Measurements from ENCODE around the gene ZFP92.
A peak's percentile ranks its signal among the peaks of the same experiment; 100 is the strongest.

Gene ZFP92

DNA sequence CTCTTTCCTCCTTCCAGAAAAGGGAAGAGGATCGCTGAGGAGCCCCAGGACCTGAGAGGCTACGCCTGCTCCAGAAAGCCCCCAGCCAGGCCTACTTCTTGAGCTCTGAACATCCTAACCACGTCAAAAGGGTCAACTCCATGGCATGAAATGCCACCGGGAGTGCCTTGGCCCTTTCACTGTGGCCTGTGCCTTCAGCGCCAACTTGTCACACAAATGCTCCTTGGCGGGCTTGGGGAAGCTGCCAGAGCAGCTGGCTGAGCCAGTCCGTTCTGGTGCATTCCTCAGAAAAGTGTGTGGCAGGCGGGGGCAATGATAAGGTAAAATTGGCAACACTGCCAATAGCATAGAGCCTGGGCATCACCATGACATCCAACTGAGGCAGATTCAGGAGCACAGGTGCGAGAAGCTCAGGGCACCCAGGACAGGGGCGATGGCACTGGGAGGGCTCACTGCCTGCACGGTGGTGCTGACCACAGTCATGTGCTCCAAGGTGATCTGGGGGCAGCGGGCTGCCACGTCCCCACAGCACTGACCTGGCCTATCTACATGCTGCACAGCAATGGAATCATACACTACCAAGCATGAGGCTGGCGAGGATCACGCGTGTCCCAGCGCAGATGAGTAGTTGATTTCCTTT lies 46.7 kb downstream of the ZFP92 start:
- no peak for DNase-seq

DNA sequence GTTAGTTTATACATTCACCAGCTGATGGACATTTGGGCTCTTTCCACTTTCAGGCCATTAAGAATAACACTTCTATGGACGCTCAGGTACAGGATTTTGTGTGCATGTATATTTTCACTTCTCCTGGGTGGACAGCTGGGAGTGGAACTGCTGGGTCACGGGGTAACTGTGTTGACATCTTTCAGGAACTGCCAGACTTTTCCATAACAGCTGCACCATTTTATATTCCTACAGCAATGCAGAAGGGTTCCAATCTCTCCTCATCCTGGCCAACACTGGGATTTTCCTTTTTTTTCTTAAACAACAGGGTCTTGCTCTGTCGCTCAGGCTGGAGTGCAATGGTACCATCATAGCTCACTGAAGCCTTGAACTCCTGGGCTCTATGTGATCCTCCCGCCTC lies 47.2 kb downstream of the ZFP92 start:
- no peak for DNase-seq

DNA sequence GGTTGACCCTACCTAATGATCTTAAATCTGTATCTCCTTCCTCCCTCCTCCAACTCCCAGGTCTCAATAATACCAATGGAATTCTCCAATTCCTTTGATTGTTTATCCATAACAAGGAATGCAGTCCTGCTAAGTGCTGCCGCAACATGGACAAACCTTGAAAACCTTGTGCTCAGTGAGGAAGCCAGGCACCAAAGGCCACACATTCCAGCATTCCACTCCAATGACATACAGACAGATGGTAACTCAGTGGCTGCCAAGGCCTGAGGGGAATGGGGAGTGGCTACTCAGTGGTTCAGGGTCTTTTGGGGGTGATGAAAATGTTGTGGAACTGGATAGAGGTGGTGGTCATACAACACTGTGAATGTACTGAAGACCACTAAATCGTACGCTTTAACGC lies 48.7 kb downstream of the ZFP92 start:
- no peak for DNase-seq

DNA sequence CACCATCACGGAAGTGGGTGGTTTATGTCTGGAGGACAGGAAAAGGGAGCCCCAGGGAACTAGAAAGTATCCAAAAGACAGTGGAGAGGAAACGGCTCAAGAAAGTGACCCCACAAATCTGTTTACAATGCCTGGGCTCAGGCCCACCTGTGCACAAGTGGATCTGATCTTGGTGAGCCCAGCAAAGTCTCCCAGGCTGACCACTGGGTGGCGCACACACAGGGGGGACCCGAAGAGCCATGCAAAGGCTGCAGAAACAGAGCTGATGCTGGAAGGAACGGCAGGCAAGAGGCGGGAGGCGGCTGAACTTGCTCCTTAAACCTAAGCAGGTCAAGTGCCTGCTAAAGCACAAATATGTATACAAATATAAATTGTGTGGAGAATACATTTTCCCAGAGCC lies 49.6 kb downstream of the ZFP92 start:
- DNase-seq: peak; percentile 40

All from stimulated activated CD4-positive, alpha-beta T cell treated with anti-CD3 and anti-CD28 coated beads, Interleukin-12 subunit alpha, Interleukin-12 subunit beta, amount 100 ng/mL, for 4 hours (primary cell).